ENCODE data around the gene FAM168A.

DNA sequence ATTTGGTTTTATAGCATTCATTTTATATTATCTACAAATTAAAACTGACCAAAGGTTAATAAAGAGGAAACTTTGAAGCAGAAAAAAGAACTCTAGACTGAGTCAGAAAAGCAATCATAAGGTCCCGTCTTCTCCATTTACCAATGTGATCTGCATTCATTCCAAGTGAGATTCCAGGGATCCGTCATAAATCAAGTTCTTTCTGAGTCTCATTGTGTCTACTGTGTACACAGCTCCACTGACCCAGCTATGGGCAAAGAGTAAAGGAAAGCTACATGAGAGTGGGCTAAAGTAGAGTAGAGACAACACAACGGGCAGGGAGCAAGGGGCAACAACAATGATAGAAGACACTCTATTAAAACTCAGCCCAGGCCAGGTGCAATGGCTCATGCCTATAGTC is 15.3 kb downstream of the FAM168A start:
- TF ChIP-seq, protein P1, sequence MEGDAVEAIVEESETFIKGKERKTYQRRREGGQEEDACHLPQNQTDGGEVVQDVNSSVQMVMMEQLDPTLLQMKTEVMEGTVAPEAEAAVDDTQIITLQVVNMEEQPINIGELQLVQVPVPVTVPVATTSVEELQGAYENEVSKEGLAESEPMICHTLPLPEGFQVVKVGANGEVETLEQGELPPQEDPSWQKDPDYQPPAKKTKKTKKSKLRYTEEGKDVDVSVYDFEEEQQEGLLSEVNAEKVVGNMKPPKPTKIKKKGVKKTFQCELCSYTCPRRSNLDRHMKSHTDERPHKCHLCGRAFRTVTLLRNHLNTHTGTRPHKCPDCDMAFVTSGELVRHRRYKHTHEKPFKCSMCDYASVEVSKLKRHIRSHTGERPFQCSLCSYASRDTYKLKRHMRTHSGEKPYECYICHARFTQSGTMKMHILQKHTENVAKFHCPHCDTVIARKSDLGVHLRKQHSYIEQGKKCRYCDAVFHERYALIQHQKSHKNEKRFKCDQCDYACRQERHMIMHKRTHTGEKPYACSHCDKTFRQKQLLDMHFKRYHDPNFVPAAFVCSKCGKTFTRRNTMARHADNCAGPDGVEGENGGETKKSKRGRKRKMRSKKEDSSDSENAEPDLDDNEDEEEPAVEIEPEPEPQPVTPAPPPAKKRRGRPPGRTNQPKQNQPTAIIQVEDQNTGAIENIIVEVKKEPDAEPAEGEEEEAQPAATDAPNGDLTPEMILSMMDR (IDR thresholded peaks at IDR 0.05; ENCODE audit: insufficient read depth, low read length), result no peak
- TF ChIP-seq GABPA (IDR thresholded peaks at IDR 0.05; ENCODE audit: low read depth) (no peak), POLR2AphosphoS5 (IDR thresholded peaks at IDR 0.05; ENCODE audit: low read depth) (no peak)
- TF ChIP-seq, protein P2, sequence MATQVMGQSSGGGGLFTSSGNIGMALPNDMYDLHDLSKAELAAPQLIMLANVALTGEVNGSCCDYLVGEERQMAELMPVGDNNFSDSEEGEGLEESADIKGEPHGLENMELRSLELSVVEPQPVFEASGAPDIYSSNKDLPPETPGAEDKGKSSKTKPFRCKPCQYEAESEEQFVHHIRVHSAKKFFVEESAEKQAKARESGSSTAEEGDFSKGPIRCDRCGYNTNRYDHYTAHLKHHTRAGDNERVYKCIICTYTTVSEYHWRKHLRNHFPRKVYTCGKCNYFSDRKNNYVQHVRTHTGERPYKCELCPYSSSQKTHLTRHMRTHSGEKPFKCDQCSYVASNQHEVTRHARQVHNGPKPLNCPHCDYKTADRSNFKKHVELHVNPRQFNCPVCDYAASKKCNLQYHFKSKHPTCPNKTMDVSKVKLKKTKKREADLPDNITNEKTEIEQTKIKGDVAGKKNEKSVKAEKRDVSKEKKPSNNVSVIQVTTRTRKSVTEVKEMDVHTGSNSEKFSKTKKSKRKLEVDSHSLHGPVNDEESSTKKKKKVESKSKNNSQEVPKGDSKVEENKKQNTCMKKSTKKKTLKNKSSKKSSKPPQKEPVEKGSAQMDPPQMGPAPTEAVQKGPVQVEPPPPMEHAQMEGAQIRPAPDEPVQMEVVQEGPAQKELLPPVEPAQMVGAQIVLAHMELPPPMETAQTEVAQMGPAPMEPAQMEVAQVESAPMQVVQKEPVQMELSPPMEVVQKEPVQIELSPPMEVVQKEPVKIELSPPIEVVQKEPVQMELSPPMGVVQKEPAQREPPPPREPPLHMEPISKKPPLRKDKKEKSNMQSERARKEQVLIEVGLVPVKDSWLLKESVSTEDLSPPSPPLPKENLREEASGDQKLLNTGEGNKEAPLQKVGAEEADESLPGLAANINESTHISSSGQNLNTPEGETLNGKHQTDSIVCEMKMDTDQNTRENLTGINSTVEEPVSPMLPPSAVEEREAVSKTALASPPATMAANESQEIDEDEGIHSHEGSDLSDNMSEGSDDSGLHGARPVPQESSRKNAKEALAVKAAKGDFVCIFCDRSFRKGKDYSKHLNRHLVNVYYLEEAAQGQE (IDR thresholded peaks at IDR 0.05; ENCODE audit: insufficient replicate concordance, low read depth), result no peak

All from HL-60 (cell line).